Left colon (tissue), 2 donors: ENCODE measurements around the gene RPE. TPM values are rescaled to one million over a fixed set of nuclear protein-coding genes. Genes with fewer than 3 reads are reported as not detected.

ENCODE experiments used
- ATAC-seq: fragments of 200-7000 bp; cut with Tn5 transposase; one replicate; pipeline ENCODE4 v1.9.1; 2020; ENCODE audit warnings: mild to moderate bottlenecking, moderate library complexity
- DNase-seq, 2 donors: peaks; one replicate each; pipeline ENCODE4 v3.0.0-alpha.2; 2020
- intact Hi-C, 2 donors: fragments of 100-400 bp; cut with DNase I in 1 of 2; cut with micrococcal nuclease in 1 of 2; formaldehyde crosslinking; loops; one replicate each; pipeline versions ENCODE4 v1.11.2 to v1.14.0; 2022; cut with DNase I, micrococcal nuclease
- total RNA-seq, 2 donors: library from RNA; stranded (reverse); fragmentation: NEBNext Ultra II Directional; extraction: Animal tissue kit (Norgen Biotek cat#: 25700); gene quantifications; one replicate each; pipeline ENCODE4 v1.2.1, GENCODE V29; 2021
- donor health status: DM: no; HTN: no; CAD: no.
- donor health status: DM: yes; HTN: yes; CAD: no.

Gene RPE
- total RNA-seq, 2 donors from 2014 or later: 39.8 to 46.3 TPM

GRCh38 chr2:210055825-210056224, 53.4 kb downstream of the RPE start:
- ATAC-seq: no peak
- intact Hi-C loops: no loop called here
- DNase-seq: no peak

GRCh38 chr2:210063306-210063705, 60.9 kb downstream of the RPE start:
- DNase-seq (no peak), ATAC-seq (no peak)
- intact Hi-C loops: no loop called here

Other genes with a start within 250 kb of the RPE start
- gene UNC80, start 230.8 kb upstream of the RPE start, total RNA-seq: under 1 TPM; 0.09 to 0.20 TPM
- 1 to 10 TPM; 4.7 to 8.6 TPM for gene KANSL1L, start 168.8 kb downstream of the RPE start, total RNA-seq
- gene ACADL, start 222.8 kb downstream of the RPE start, total RNA-seq: under 1 TPM; 0.15 to 0.22 TPM